BE2C (cell line): ENCODE results near the gene RNF181. TPM values are rescaled to one million over a fixed set of nuclear protein-coding genes. Genes with fewer than 3 reads are reported as not detected.
A peak's percentile ranks its signal among the peaks of the same experiment; 100 is the strongest.

Source experiments
- DNase-seq: peaks from one replicate; pipeline ENCODE4 v3.0.0-alpha.2; 2020
- H3K27me3 ChIP-seq: fragments of 250-450 bp; sonication (Bioruptor Pico); 2 replicates; pipeline ENCODE4 v1.5.1; 2020; ENCODE audit warnings: mild to moderate bottlenecking
- H3K36me3 ChIP-seq: fragments of 250-450 bp; sonication (Bioruptor Pico); 2 replicates; pipeline ENCODE4 v1.5.1; 2020; ENCODE audit warnings: mild to moderate bottlenecking
- H3K4me1 ChIP-seq: fragments of 250-450 bp; sonication (Bioruptor Pico); 2 replicates; pipeline ENCODE4 v1.5.1; 2020
- H3K4me3 ChIP-seq: 2 replicates; pipeline ENCODE4 v1.5.1; 2011; ENCODE audit warnings: low read depth, low read length
- H3K9me3 ChIP-seq: fragments of 250-450 bp; sonication (Bioruptor Pico); 2 replicates; pipeline ENCODE4 v1.5.1; 2020
- polyA plus RNA-seq: library from polyadenylated mRNA; unstranded; fragments of >200 nt; gene quantifications from one replicate; pipeline ENCODE4 v1.2.1, GENCODE V29; 2012; ENCODE audit warnings: low read depth, missing spikeins; ENCODE audit not compliant: insufficient read length, insufficient read depth
- TF ChIP-seq, protein P1 (sequence below): IDR thresholded peaks from 2 replicates; pipeline ENCODE4 v1.5.1; 2012; ENCODE audit warnings: mild to moderate bottlenecking, low read depth, low read length

The RNF181 gene, protein sequence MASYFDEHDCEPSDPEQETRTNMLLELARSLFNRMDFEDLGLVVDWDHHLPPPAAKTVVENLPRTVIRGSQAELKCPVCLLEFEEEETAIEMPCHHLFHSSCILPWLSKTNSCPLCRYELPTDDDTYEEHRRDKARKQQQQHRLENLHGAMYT
- polyA plus RNA-seq: 233 TPM

DNA sequence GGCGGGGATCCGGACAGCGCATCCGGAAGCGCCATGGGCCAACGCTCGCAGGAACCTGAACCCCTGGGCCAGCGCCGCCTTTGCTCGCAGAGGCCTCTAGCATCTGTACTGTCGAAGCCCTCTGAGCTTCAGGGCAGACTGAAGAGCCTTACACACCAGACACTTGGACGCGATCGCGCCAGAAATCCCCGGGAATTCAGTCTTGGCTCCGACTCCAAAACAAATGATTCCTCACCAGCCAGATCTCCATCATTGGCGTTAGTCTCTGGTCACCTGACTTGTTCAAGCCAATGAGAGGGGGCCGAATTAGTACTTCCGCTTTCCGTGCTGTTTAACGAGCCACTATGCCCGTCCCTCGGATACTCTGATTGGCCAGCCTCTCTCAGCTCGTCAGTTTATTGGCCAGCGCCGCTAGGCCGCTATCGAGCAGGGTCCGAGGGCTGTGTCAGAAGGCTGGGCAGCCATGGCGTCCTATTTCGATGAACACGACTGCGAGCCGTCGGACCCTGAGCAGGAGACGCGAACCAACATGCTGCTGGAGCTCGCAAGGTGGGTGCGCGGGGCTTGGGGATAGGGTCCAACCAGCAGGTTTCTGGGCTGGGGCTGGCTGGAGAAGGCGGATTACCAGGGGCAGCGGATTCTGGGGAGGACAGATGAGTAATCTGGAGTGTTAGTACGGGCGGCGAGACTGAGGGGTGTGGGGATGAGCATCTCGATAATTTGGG is at the start of gene RNF181:
RNF181 (plus strand) TSS at position 445 of the 725 bp plus-strand sequence; CDS start at position 464, 19 bp downstream.
- Histone ChIP-seq H3K9me3 (no peaks in the 10 kb centered on the region), H3K36me3 (no peaks in the 10 kb centered on the region), H3K27me3 (no peaks in the 10 kb centered on the region), H3K4me1 (no peaks in the 10 kb centered on the region), H3K4me3 (peak within 1 kb of the TSS; percentile 76)
- TF ChIP-seq, protein P1, sequence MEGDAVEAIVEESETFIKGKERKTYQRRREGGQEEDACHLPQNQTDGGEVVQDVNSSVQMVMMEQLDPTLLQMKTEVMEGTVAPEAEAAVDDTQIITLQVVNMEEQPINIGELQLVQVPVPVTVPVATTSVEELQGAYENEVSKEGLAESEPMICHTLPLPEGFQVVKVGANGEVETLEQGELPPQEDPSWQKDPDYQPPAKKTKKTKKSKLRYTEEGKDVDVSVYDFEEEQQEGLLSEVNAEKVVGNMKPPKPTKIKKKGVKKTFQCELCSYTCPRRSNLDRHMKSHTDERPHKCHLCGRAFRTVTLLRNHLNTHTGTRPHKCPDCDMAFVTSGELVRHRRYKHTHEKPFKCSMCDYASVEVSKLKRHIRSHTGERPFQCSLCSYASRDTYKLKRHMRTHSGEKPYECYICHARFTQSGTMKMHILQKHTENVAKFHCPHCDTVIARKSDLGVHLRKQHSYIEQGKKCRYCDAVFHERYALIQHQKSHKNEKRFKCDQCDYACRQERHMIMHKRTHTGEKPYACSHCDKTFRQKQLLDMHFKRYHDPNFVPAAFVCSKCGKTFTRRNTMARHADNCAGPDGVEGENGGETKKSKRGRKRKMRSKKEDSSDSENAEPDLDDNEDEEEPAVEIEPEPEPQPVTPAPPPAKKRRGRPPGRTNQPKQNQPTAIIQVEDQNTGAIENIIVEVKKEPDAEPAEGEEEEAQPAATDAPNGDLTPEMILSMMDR: no peak
- peak; percentile 89 for DNase-seq

DNA sequence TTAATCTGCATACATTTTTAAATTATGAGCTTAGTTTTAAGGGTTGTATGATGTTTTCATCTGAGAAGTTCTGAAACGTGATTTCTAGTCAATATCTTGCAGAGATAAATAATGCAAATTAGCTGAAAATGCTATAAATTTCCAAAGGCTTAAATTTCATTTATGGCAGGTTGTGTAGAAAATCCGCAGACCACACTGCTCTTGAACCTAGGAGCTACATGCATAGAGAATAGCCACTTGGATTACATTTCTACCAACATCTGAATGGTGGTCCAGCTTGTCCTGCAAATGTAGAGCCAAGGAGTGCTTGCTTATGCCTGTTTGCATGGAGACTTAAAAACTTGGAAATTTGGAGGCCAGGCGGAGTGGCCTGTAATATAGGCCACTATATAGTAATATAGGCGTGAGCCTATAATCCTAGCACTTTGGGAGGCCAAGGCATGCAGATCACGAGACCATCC is 49.7 kb upstream of the RNF181 start:
- H3K9me3 ChIP-seq: no peaks in the 10 kb centered on the region
- TF ChIP-seq, protein P1: no peak
- no peak overlapping the region for H3K4me3 ChIP-seq
- H3K4me1 ChIP-seq: no peaks in the 10 kb centered on the region
- H3K36me3 ChIP-seq: peaks cover 51% of the 10 kb centered on the region
- H3K27me3 ChIP-seq: peaks cover 3% of the 10 kb centered on the region; the same call in 1 of the 2 replicates
- no peak for DNase-seq

DNA sequence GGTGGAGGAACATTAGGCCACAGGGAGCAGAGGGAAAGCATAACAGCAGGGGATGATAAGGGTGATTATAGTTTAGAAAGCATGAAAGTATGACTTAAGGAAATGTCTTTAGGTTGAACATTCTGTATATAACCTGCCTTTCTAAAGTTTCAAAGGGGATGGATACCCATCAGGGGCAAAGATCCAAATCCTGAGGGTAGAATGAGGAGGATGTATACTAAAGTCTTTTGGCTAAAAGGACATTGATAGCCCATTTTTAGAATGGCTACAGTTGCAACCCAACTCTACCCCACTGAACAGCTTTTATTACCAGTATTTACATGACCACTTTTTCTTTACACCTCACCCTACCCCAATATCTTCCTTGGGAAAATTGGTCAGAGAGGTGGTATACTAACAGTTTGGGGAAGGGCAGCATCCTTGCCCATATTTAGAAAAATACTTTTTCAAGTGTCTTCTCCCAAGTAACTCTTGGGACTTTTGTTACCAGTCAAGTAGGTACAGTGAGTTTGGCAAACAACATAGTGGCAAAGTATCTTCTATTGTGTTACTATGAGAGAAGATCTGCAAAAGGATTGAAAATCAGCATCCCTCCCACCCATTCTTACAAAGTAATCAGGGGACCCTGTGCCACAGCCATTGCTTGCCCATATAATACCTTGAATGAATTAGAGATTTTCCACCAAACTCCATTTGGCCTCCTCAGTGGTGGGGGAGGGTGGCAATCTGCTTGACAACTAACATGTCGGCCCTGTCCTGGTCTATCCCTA is 48.3 kb upstream of the RNF181 start:
- peaks cover 3% of the 10 kb centered on the region; the same call in 1 of the 2 replicates for H3K27me3 ChIP-seq
- TF ChIP-seq, protein P1: no peak
- H3K9me3 ChIP-seq: no peaks in the 10 kb centered on the region
- no peak for DNase-seq
- H3K4me3 ChIP-seq: no peak overlapping the region
- H3K4me1 ChIP-seq: no peaks in the 10 kb centered on the region
- H3K36me3 ChIP-seq: peaks cover 36% of the 10 kb centered on the region

DNA sequence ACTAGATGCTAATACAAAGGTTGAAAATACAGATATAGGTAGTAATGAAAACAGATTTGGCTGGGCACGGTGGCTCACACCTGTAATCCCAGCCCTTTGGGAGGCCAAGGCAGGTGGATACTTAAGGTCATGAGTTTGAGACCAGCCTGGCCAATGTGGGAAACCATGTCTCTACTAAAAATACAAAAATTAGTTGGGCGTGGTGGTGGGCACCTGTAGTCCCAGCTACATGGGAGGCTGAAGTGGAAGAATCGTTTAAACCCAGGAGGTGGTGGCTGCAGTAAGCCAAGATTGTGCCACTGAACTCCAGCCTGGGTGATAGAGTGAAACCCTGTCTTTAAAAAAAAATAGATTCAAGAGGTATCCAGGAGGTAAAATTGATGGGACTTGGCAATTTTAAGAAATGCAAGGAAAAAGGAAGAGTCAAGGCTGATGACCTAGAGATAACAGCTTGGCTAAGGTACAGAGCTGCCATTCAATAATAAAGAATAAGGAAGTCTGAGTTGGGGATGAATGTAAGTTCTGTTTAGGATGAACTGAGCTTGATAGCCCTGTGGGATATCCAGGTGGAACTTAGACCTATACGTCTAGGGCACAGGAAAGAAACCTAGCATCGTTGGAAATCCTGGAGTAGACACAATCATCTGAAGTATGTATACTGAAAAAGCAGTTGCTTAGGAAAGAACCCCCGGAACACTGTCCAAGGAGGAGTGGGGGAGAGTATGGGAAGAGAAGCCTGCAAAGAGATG is 47.5 kb upstream of the RNF181 start:
- Histone ChIP-seq H3K4me1 (no peaks in the 10 kb centered on the region), H3K9me3 (no peaks in the 10 kb centered on the region), H3K36me3 (peaks cover 29% of the 10 kb centered on the region), H3K27me3 (peaks cover 3% of the 10 kb centered on the region; the same call in 1 of the 2 replicates), H3K4me3 (no peak overlapping the region)
- no peak for DNase-seq
- TF ChIP-seq, protein P1: no peak

DNA sequence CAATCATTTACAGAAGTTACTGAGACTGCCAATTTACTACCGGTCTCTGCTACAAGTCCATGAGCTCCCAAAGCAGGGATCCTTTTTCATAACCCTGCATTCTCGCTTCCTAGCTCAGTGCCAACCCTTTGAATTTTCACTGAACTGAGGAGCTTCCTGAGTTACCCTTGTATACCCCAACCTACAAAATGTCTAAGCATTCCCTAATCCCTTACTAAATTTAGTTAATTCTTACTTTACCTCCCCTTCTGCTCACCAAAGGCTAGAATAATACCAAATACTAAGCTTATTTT is 47.0 kb upstream of the RNF181 start:
- DNase-seq: no peak
- no peaks in the 10 kb centered on the region for H3K9me3 ChIP-seq
- H3K36me3 ChIP-seq: peaks cover 23% of the 10 kb centered on the region
- no peak overlapping the region for H3K4me3 ChIP-seq
- H3K4me1 ChIP-seq: no peaks in the 10 kb centered on the region
- peaks cover 3% of the 10 kb centered on the region; the same call in 1 of the 2 replicates for H3K27me3 ChIP-seq
- TF ChIP-seq, protein P1: no peak
